Posterior cingulate gyrus (tissue), 11 donors: ENCODE results near the gene RPS4Y1.
A peak's percentile ranks its signal among the peaks of the same experiment; 100 is the strongest.
"Not testable (repeated sequence)": the region's sequence is repeated elsewhere in the genome, so short reads cannot be mapped to it uniquely, and the experiment has no call there.

ENCODE experiments used
- DNase-seq, 10 donors: peaks; one replicate each; pipeline versions ENCODE4 v3.0.0 to v3.0.0-alpha.2; 2020 to 2021; ENCODE audit warnings: mixed read lengths in 3 of 10
- intact Hi-C: fragments of 100-400 bp; cut with DNase I; formaldehyde crosslinking; loops from one replicate; pipeline ENCODE4 v1.15.1; 2023

RPS4Y1 gene

GRCh38 chrY:2841471-2841893 lies at the start of gene RPS4Y1:
RPS4Y1 (plus strand) TSS chrY:2841602; CDS start chrY:2841625, 23 bp downstream.
- peak in 3 of 10 donors; percentile 12 to 22 (median 12) for DNase-seq
- intact Hi-C loops = no loop called here

GRCh38 chrY:2796977-2797523 lies 44.4 kb upstream of the RPS4Y1 start:
- intact Hi-C loops = no loop called here
- DNase-seq = no peak

DNA sequence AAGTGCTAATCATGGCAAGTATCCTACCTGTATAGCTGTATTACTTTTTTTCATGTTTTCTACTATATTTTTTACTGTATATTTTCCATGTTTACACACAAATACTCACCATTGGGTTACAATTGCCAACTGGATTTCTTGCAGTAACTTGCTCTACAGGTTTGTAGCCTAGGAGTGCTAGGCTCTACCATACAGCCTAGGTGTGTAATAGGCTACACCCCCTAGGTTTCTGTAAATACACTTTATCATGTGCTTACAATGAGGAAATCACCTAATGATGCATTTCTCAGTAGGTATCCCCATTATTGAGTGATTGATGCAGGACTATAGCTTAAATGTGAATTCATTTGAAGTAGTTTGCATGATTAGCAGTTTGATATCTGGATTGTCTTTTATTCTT lies 43.4 kb upstream of the RPS4Y1 start:
- DNase-seq = no peak

GRCh38 chrY:2800246-2800645 lies 41.2 kb upstream of the RPS4Y1 start:
- no peak for DNase-seq

More for the DNA sequence above, 43.4 kb upstream of the RPS4Y1 start:
- intact Hi-C loops = no loop called here

DNA sequence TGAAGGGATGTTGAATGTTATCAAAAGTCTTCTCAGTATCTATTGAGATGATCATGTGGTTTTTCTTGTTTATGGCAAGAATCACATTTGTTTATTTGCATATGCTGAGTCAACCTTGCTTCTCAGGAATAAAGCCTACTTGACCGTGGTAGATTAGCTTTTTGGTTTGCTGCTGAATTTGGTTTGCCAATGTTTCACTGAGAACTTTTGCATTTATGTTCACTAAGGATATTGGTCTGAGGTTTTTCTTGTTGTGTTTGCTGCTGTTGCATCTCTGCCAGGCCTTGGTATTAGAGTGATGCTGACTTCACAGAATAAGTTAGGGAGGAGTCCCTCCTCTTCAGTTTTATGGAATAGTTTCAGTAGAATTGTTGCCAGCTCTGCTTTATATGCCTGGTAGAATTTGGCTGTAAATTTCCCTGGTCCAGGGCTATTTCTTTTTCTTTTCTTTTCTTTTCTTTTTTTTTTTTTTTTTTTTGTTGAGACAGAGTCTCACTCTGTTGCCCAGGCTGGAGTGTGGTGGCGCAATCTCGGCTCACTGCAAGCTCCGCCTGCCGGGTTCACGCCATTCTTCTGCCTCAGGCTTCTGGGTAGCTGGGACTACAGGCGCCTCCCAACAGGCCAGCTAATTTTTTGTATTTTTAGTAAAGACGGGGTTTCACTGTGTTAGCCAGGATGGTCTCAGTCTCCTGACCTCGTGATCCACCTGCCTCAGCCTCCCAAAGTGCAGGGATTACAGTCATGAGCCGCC lies 24.1 kb upstream of the RPS4Y1 start:
- intact Hi-C loops, DNase-seq: not testable (repeated sequence)

More at GRCh38 chrY:2800246-2800645, 41.2 kb upstream of the RPS4Y1 start:
- intact Hi-C loops = no loop called here

GRCh38 chrY:2824471-2824870 lies 16.9 kb upstream of the RPS4Y1 start:
- intact Hi-C loops = no loop called here
- no peak for DNase-seq

DNA sequence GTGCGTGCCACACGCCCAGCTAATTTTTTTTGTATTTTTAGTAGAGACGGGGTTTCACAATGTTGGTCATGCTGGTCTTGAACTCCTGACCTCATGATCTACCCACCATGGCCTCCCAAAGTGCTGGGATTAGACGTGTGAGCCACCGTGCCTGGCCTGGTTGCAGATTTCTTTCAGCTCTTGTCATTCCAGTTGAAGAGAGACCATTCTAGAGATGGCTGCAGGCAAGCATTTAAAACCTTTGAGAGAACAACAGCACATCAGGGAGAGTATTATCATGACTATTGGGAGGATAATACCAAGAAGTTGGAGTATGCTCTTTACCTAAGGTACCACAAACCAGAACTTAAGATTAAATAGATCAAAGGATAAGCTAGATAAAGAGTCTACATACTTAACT lies 12.9 kb upstream of the RPS4Y1 start:
- intact Hi-C loops = no loop called here
- DNase-seq = no peak

GRCh38 chrY:2835230-2835629 lies 6.2 kb upstream of the RPS4Y1 start:
- intact Hi-C loops = no loop called here

GRCh38 chrY:2837078-2837477 lies 4.3 kb upstream of the RPS4Y1 start:
- intact Hi-C loops = no loop called here
- DNase-seq = no peak

More at GRCh38 chrY:2835230-2835629, 6.2 kb upstream of the RPS4Y1 start:
- DNase-seq = no peak

- intact Hi-C loops = no loop called here
- DNase-seq = no peak
Measured at GRCh38 chrY:2837932-2838331, 3.5 kb upstream of the RPS4Y1 start.

- no peak for DNase-seq
- intact Hi-C loops = no loop called here
Measured at GRCh38 chrY:2846791-2847190, 5.4 kb downstream of the RPS4Y1 start.

DNA sequence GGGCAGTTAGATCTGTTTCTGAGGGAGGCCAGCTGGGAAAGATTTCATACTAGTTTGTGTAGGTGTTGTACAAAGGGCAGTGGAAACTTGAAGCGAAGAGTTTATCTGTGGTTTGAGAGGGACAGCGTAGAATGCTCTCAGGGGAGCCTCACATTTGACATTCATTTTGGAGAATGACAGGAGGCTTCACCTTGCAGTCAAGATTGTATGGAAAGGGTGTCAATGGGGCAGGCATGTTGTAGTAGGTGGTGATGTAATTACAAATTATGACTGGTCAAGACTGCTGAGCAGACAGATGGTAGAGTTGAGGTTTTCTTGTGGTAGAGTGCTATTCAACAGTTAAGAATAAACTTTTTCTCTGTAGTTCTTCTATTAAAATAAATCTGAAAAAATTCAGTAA lies 7.0 kb downstream of the RPS4Y1 start:
- no peak for DNase-seq
- intact Hi-C loops = no loop called here

DNA sequence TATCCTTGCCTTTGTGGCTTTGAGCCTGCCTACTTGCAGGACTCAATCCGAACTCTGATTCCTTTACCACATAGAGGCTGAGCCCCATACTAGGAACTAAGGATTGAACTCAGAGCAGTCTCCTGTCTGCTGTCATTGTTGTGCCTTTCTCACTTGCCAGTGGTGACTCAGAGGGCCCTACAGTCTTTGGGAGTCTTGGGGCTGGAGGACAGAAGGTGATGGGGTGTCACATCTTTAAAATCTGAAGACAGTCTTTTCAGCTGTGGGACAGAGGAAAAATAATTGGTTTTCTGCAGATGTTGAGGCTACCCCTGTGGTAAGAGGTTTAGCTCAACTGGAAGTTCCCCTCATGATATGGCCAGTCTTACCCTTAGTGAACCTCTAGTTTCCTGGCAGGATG lies 8.0 kb downstream of the RPS4Y1 start:
- intact Hi-C loops = no loop called here
- no peak for DNase-seq

DNA sequence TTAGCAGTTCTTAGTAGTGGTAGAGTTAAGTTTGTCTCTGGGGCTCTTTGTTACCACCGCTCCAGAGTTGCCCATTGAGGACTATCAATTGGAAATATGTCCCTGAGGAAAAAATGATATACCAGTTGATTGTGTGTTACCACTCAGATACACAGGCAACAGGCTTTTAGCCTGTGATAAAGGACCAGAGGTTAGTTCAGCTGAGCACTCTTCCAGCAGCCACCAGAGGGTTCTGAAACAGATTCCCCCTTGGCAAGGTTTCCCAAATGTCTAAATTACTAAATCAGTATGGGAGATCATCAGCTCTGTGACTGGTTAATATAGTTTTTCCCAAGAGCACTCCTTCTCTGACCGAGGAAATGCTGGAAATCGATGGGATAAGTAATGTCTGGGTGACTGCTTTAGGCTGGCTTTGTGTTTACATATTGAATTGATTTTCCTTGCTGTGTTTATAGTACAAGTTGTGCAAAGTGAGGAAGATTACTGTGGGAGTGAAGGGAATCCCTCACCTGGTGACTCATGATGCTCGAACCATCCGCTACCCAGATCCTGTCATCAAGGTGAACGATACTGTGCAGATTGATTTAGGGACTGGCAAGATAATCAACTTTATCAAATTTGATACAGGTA lies 12.9 kb downstream of the RPS4Y1 start:
- DNase-seq = no peak
- intact Hi-C loops = no loop called here

- no peak for DNase-seq
- intact Hi-C loops = no loop called here
Measured at GRCh38 chrY:2857068-2857467, 15.7 kb downstream of the RPS4Y1 start.

- DNase-seq = no peak
- intact Hi-C loops = no loop called here
Measured at GRCh38 chrY:2857686-2858085, 16.3 kb downstream of the RPS4Y1 start.

GRCh38 chrY:2859782-2860181 lies 18.4 kb downstream of the RPS4Y1 start:
- intact Hi-C loops = no loop called here
- no peak for DNase-seq

DNA sequence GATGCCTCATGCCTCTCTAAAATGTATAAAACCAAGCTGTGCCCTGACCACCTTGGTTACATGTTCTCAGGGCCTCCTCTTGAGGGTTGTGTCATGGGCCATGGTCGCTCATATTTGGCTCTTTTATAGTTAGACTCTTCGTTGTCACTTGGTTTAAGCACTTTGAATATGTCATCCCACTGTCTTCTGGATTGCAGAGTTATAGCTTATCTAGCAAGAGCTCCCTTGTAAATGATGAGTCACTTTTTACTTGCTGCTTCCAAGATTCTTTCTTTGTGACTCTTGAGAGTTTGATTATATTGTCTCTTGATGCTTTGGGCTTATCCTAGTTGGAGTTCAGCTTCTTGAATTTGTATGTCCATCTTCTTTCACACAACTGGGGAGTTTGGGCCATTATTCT lies 19.1 kb downstream of the RPS4Y1 start:
- no peak for DNase-seq
- intact Hi-C loops = no loop called here

- intact Hi-C loops = no loop called here
- DNase-seq = no peak
Measured at GRCh38 chrY:2866581-2866980, 25.2 kb downstream of the RPS4Y1 start.

GRCh38 chrY:2867469-2867868 lies 26.1 kb downstream of the RPS4Y1 start:
- peak in 1 of 10 donors; percentile 8 for DNase-seq
- intact Hi-C loops = no loop called here

- DNase-seq = no peak
- intact Hi-C loops = no loop called here
Measured at GRCh38 chrY:2868035-2868607, 26.7 kb downstream of the RPS4Y1 start.
